ENCODE measurements around the gene RIC8B. TPM values are rescaled to one million over a fixed set of nuclear protein-coding genes. Genes with fewer than 3 reads are reported as not detected.

The RIC8B gene
- total RNA-seq, 1 experiment from 2014 or later, result 12.7 TPM

GRCh38 chr12:106934277-106934676 lies 159.8 kb downstream of the RIC8B start:
- DNase-seq (ENCODE audit: low read depth), result no peak

Other genes with a start within 250 kb of the RIC8B start
- not detected in 2 replicates for gene RFX4, start 191.7 kb upstream of the RIC8B start, total RNA-seq (2014; rRNA removed; shearing (Covaris generic))
- 20.6 and 33.4 TPM in 2 replicates for gene TMEM263, start 181.2 kb downstream of the RIC8B start, total RNA-seq (2014; rRNA removed; shearing (Covaris generic))
- gene MTERF2, start 212.5 kb downstream of the RIC8B start, total RNA-seq (2014; rRNA removed; shearing (Covaris generic)), result 4.5 and 4.6 TPM in 2 replicates

Measured in HT1080 (cell line).